GM11168 (cell line): Measurements from ENCODE around the gene ATP1B2.

Experiments
- in situ Hi-C: fragments of 300-500 bp; cut with MboI; formaldehyde crosslinking; loops from one replicate; pipeline ENCODE4 v1.12.0; 2022; ENCODE audit warnings: low sequenced_read_pairs; ENCODE audit not compliant: unreplicated experiment

Gene ATP1B2

DNA sequence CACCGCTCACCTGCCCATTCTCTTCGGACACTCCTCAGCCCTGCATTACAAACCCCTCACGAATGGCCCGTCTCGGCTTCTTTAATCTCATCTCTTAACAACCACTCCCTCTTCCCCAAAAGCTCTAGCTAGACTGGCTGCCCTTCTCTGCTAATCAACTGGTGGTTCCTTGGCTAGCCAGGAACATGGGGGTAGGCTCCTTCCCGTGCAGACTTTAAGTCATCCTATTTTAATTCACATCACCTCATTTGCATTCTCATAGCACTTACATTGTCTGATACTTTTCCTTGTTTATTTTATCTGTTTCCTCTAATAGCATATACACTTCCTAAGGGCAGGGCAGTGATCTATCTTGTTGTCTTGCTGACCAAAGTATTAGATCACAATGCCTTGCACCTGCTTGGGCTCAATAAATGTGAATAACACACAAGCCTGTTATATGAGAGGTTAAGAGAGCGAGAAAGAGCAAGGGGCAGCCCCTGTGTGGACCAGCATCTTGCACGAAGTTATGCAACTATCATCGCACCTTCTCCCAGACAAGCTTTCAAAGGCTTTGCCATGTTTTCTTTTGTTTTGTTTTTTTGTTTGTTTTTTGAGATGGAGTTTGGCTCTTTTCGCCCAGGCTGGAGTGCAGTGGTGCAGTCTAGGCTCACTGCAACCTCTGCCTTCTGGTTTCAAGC is 26.8 kb downstream of the ATP1B2 start:
- in situ Hi-C loops, result no loop called here

DNA sequence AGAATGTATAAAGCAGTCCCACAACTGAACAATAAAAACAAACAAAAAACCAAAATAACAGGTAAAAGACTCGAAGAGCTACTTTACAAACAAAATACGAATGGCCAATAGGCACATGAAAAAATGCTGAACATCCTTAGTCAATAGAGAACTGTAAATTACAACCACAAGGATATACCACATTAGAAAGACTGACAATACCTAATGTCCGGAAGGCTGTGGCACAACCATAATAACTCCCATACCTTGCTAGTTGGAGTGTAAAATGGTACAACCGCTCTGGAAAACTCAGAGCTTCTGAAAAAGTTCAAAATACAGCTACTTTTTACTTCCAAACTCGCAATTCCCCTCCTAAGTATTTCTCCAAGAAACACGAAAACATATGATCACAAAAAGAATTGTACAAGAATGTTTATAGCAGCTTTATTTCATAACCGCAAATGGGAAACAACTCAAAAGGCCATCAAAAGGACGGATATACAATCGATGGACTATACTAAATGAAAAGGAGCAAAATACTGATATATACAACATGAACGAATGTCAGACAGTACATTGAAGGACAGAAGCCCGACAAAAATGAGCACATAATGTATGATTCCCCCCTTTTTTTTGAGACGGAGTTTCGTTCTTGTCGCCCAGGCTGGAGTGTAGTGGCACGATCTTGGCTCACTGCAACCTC is 34.3 kb downstream of the ATP1B2 start:
- in situ Hi-C loops, result no loop called here

DNA sequence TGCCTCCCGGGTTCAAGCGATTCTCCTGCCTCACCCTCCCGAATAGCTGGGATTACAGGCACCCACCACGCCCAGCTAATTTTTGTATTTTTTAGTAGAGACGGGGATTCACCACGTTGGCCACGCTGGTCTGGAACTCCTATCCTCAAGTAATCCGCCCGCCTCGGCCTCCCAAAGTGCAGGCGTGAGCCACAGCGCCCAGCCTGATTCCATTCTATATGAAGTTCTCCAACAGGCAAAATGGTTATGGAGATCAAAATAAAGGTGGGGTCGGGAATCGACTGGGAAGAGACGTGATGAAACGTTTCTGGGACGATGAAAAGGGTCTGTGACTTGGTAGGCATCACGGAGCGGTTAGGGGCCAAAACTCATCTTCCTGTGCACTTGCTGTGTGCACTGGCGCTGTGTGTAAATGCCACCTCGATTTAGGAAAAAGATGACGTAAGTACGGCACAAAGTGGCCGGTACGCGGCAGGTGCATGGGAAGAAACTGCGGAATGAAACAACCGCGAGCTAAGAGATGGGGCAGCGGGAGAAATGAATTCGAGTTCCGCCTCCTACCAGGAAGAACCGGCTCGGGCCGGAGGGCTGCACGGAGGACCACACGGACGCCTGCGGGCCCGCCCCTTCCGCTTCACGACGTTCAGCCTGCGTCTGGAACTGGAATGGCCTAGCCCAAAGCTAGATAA is 35.0 kb downstream of the ATP1B2 start:
- in situ Hi-C loops, result no loop called here

DNA sequence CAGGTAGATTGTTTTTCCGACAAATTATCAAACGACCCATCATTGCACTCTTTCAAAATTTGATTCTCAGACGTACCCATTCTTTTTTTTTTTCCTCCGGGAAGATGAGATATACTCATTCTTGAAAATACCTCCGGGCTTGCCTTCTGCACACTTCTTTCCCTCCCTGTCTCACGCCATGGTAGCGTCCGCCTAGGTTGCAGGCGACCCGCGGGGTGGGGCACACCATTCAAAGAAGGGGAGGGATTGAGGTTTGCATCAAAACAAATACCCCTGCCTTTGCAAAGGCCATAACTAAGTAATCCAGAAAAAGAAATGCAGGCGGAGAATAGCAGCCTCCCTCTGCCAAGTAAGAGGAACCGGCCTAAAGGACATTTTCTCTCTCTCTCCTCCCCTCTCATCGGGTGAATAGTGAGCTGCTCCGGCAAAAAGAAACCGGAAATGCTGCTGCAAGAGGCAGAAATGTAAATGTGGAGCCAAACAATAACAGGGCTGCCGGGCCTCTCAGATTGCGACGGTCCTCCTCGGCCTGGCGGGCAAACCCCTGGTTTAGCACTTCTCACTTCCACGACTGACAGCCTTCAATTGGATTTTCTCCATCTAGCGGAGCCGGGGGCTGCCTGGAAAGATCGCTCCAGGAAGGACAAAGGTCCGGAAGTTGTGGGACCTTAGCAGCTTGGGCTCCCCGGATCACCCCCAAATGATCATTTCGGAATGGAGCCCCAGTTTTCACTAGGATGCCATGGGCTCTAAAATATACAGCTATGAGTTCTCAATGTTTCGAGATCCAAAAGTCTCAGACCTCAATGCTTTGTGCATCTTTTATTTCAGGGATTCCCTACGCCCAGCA is 35.7 kb downstream of the ATP1B2 start:
- in situ Hi-C loops, result no loop called here

DNA sequence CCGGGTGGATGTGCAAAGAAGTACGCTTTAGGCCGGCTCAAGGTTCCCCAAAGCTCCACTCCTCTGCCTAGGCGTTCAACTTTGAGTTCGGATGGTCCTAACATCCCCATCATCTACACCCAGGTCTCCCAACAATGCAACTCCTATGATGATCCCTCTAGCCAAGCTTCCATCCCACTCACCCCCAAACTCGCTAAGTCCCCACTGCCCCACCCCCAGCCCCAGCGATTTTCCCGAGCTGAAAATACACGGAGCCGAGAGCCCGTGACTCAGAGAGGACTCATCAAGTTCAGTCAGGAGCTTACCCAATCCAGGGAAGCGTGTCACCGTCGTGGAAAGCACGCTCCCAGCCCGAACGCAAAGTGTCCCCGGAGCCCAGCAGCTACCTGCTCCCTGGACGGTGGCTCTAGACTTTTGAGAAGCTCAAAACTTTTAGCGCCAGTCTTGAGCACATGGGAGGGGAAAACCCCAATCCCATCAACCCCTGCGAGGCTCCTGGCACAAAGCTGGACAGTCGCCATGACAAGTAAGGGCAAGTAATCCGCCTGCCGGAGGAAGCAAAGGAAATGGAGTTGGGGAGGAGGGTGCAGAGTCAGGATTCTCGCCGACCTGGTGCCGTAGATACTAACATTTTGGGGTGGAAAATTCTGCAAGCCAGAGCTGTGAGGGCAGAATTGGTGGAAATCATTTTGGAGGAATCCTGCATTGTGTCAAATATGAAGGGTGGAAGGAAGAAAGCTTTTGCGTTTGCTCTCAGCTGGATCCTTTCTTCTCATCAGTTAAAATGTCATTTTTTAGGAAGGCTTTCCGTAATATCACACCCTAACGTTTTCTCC is 36.6 kb downstream of the ATP1B2 start, which contains the start of gene TP53:
TP53 (minus strand) TSS at position 419 of the 836 bp plus-strand sequence. CDS start 10,896 bp downstream, outside the sequence.
- in situ Hi-C loops, result no loop called here

DNA sequence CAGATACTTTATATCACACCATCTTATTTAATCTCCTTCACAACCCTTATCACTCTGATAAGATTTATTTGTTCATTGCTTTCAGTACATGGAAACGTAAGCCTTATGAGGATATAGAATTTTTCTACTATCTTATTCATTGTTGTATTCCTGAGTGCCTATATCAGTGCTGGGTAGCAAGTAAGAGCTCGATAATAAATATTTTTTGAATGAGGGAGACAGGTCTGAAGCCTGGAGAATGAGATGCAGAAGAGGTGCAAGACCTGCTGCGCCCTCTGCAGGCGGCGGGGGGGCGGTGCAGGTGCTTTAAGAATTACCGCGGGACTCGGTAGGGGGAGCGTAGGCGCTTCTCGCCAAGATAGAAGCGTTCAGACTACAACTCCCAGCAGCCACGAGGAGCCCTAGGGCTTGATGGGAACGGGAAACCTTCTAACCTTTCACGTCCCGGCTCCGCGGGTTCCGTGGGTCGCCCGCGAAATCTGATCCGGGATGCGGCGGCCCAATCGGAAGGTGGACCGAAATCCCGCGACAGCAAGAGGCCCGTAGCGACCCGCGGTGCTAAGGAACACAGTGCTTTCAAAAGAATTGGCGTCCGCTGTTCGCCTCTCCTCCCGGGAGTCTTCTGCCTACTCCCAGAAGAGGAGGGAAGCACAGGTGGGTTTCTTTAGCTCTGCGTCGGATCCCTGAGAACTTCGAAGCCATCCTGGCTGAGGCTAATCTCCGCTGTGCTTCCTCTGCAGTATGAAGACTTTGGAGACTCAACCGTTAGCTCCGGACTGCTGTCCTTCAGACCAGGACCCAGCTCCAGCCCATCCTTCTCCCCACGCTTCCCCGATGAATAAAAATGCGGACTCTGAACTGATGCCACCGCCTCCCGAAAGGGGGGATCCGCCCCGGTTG is 37.4 kb downstream of the ATP1B2 start, which contains the start of gene WRAP53:
WRAP53 (plus strand) TSS at position 570 of the 900 bp plus-strand sequence; CDS start at position 742, 172 bp downstream.
- in situ Hi-C loops, result no loop called here

DNA sequence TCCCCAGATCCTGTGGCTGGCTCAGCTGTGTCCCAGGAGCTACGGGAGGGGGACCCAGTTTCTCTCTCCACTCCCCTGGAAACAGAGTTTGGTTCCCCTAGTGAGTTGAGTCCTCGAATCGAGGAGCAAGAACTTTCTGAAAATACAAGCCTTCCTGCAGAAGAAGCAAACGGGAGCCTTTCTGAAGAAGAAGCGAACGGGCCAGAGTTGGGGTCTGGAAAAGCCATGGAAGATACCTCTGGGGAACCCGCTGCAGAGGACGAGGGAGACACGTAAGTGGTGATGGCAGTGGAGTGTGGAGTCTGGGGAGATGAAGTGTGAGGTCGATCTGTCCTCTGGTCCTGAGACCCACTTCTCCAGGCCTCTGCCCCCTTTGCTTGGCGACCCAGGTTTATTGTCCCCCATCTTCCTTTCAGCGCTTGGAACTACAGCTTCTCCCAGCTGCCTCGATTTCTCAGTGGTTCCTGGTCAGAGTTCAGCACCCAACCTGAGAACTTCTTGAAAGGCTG is 38.1 kb downstream of the ATP1B2 start:
- in situ Hi-C loops, result no loop called here

DNA sequence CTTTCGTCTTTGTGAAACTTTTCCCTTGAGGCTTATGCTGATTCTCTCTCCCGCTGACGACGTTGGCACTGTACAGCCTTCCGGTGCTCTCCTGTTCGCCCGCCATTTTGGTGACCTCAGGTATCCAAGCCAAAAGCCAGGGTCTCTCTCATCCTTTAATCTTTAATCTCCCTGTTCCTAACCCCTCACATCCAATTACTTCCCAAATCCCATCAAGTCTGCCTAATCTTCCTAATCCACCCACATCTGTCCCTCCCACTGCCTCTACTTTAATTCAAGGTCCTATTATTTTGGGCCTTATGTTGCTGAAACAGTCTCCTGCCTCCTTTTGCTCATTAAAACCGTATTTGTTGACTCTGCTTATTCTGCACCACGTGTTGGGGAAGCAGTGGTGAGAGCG is 44.9 kb downstream of the ATP1B2 start:
- in situ Hi-C loops, result no loop called here

DNA sequence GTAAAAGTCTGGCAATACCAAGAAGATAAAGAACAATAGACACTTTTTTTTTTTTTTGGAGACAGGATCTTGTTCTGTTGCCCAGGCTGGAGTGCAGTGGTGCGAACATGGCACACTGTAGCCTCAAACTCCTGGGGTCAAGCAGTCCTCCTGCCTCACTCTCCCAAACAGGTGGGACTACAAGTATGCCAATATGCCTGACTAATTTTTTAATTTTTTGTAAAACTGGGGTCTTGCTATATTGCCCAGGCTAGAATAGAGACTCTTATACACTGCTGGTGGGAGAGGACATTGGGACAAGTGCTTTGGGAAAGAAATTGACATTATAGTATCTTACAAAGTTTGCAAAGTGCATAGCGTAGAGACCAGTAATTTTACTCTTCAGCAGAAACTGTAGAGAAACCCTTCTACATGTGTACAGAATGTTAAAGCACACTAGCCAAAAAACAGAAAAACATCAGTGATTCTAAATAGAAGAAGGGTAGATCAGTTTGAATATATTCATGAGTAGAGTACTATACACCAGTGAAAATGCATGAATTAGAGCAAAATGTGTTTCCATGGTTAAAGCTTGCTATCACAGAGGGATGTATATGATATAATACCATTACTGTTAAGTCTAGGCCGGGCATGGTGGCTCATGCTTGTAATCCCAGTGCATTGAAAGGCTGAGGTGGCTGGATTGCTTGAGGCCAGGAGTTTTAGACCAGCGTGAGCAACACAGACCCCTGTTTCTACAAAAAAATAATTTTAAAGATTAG is 47.3 kb downstream of the ATP1B2 start:
- in situ Hi-C loops, result no loop called here

DNA sequence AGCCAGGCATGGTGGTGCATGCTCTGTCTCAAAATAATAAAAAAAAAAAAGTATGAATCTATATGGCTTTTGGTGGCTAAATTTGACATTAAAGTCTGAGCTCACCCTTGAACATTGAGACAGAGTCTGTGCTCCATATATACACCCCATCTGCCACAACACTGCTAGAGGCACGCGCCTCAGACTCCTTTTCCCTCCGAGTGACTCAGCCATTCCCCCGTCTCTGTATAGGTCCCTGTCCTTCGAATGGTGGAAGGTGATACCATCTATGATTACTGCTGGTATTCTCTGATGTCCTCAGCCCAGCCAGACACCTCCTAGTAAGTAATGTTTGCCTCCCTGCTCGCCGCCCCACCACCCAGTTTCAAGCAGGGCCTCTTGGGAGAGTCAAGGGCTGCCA is 49.8 kb downstream of the ATP1B2 start:
- in situ Hi-C loops, result no loop called here

DNA sequence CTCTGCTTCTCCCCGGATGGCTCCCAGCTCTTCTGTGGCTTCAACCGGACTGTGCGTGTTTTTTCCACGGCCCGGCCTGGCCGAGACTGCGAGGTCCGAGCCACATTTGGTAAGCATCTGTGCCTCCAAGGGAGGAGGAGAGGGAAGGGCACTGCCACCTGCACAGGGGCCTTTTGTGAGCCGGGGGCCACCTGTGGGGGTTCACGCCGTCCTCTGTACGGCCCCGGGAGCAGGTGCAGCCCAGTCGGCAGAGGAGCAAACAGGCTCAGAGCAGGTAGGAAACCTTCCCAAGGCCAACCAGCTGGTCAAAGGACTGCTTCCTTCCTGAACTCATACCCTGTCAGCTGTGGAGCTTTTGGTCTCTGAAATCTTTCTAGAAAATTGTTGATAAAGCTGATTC is 51.0 kb downstream of the ATP1B2 start:
- in situ Hi-C loops, result no loop called here

DNA sequence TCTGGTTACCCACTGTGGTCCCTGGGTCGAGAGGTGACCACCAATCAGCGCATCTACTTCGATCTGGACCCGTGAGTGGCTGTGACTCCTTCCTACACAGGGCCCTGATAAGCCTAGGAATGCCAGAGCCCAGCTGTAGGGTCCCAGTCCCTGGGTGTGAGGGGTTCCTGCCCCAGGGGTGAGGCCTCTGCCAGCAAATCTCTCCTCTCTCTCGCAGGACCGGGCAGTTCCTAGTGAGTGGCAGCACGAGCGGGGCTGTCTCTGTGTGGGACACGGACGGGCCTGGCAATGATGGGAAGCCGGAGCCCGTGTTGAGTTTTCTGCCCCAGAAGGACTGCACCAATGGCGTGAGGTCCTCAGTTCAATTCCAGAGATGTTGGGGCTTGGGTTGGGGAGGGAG is 52.0 kb downstream of the ATP1B2 start:
- in situ Hi-C loops, result no loop called here

DNA sequence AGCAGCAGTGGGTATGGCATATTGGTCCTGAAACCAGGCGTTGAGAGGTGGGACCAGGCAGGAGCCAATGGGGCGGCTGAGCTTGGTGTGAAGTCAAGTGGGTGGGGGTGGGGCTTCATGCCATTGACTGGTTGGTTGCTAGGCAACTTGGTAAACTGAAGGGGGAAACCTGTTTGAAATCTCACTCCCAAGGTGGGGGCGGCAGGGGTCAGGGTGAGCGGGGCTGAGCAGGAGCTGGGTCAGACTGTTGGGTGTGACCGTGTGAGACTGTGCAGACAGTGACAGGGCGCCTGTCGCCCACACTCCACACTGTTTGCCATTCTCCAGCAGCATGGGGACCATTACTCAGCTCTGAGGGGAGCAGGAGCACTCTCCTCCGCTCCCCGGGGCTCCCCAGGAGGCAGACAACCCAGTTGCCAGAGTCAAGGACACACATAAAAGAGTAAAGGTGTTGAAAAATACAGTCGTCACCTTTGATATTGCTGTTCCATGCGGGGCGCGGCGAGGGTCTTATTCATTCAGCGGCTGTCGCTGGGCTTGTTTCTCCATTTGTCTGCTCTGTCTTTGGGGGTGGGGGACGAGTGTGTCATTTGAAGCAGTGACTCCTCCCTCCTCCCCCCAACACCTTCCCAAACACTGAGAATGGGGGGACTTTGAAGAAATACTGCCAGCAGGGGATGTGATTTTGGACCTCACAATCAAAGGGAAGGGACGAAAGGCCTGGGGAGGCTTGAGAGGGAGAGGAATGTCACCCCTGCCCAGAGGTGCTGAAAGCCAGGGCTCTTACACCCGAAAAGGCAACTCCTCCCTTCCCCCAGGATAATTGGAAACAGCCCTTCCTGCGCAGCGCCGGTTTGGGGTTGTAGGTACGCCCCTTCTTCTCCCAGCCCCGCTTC is 53.1 kb downstream of the ATP1B2 start:
- in situ Hi-C loops, result no loop called here

DNA sequence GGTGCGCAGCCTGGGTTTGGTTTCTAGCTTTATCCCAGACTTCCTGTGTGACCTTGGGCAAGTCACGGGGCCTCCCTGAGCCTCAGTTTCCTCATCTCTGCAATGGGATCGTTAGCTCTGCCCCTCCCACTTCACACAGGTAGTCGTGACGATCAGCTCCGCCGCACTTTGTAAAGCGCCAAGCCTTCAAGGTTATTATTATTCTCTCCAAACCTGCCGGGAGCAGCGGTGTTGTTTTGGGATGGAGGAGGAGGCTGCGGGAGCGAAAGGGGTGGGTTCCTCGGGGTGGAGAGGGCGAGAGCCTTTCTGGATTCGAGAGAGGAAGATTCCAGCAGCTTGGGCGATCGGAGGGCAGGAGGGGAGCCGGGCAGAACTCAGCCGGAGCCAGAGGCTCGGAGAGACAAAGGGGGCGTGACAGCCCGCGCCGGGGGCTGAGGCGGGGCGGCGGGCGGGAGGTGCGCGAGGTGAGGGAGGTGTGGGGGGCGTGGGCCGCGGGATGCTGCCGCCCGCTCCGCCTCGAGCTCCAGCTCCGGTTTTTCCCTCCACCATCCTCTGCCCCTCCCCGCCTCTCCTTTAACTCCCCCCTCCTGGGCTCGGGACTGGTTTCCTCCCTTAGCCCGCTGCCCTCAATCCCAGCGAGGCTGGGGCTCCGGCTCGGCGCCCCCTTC is 54.0 kb downstream of the ATP1B2 start, which contains the start of gene EFNB3:
EFNB3 (plus strand) TSS at position 602 of the 668 bp plus-strand sequence. CDS start 397 bp downstream, outside the sequence.
- in situ Hi-C loops, result no loop called here

DNA sequence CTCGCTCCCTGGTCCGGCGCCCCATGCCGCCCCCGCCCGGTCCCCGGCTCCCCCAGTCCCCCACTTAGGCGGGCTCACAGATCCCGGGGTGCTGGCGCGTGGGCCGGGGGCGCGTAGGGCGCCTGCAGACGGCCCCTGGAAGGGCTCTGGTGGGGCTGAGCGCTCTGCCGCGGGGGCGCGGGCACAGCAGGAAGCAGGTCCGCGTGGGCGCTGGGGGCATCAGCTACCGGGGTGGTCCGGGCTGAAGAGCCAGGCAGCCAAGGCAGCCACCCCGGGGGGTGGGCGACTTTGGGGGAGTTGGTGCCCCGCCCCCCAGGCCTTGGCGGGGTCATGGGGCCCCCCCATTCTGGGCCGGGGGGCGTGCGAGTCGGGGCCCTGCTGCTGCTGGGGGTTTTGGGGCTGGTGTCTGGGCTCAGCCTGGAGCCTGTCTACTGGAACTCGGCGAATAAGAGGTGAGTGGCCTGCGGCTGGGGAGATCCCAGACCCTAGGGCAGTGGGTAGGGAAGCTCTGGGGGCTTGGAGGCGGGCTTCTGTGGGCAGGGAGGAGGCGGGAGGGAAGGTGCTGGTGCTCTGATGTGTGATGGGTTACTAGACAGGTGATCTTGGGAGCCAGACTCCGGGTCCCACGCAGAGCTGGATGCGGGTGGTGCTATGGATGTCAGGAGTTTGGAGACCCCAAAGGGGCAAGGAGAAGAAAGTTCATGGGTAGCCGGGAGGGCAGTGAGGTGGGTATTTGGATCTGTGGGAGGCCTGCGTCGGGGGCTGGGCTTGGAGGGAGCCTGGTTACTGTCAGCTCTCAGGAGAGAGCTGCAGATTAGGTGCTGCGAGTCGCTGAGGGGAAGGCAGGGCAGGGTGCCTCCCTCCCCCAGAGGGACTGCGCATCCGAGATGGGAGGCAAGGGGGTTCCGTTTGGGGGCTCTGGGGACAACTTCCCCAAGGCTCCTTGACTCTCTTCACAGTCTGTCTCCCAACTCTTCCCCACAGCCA is 54.8 kb downstream of the ATP1B2 start:
- in situ Hi-C loops, result no loop called here
